ENCODE data around the gene LZTR1. TPM values are rescaled to one million over a fixed set of nuclear protein-coding genes. Genes with fewer than 3 reads are reported as not detected.

Gene LZTR1
- total and polyA plus RNA-seq, 11 donors, result 18.4 to 41.9 (median 26.6) TPM

DNA sequence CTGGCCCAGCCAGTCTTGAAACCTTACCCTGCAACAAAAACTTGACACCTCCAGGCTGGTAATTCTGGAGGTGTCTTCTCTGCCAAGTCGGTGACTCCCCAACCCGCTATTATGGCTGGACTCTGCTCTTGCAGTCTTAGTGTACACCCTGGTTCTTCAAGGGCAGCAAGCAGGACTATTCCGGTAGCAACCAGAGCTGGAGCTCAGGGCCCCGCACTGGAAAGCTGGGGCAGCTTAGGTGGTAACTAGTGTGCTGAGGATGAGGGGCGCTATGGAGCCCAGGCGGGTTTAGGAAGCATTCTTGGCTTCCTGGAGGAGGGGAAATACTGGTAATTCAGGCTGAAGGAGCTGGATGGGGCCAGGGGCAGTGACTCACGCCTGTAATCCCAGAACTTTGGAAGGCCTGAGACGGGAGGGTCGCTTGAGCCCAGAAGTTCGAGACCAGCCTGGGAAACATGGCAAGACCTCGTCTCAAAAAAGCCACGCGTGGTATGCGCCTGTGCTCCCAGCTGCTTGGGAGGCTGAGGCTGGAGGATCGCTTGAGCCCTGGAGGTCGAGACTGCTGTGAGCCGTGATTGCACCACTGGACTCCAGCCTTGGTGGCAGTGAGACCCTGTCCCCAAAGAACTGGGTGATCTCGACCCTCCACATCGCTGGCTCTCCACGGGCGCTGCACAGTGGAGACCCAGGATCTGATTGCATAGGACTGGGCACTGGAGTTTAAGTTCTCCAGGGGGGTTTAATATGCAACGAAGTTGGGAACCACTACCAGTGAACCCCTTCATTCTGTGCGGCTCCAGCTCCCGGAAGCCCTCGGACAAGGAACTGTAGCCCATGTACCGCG is 25.6 kb upstream of the LZTR1 start:
- 56 to 60% (median 58%) methylated on average over 21 to 27 of the region's 27 CpGs for WGBS, 4 donors
- H3K36me3 ChIP-seq, result peaks cover 0 to 30% (median 23%) of the 10 kb centered on the region in 9 donors
- peaks cover 0 to 23% (median 8%) of the 10 kb centered on the region in 12 donors for H3K4me1 ChIP-seq
- intact Hi-C loops (cut with DNase I), result no loop called here
- H3K27me3 ChIP-seq, result no peaks in the 10 kb centered on the region
- TF ChIP-seq, protein P1, sequence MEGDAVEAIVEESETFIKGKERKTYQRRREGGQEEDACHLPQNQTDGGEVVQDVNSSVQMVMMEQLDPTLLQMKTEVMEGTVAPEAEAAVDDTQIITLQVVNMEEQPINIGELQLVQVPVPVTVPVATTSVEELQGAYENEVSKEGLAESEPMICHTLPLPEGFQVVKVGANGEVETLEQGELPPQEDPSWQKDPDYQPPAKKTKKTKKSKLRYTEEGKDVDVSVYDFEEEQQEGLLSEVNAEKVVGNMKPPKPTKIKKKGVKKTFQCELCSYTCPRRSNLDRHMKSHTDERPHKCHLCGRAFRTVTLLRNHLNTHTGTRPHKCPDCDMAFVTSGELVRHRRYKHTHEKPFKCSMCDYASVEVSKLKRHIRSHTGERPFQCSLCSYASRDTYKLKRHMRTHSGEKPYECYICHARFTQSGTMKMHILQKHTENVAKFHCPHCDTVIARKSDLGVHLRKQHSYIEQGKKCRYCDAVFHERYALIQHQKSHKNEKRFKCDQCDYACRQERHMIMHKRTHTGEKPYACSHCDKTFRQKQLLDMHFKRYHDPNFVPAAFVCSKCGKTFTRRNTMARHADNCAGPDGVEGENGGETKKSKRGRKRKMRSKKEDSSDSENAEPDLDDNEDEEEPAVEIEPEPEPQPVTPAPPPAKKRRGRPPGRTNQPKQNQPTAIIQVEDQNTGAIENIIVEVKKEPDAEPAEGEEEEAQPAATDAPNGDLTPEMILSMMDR (IDR thresholded peaks at IDR 0.05), result no peak
- TF ChIP-seq POLR2A (IDR thresholded peaks at IDR 0.05), result no peak
- peak in 1 of 4 donors; percentile 5 for ATAC-seq
- DNase-seq, result peak in 1 of 5 donors; percentile 46
- H3K4me3 ChIP-seq, result peak overlapping the region; percentile 33 to 85 (median 62)
- H3K27ac ChIP-seq, result peak overlapping the region in 5 of 12 donors; percentile 29 to 75 (median 53)
- H3K9me3 ChIP-seq, result no peaks in the 10 kb centered on the region

DNA sequence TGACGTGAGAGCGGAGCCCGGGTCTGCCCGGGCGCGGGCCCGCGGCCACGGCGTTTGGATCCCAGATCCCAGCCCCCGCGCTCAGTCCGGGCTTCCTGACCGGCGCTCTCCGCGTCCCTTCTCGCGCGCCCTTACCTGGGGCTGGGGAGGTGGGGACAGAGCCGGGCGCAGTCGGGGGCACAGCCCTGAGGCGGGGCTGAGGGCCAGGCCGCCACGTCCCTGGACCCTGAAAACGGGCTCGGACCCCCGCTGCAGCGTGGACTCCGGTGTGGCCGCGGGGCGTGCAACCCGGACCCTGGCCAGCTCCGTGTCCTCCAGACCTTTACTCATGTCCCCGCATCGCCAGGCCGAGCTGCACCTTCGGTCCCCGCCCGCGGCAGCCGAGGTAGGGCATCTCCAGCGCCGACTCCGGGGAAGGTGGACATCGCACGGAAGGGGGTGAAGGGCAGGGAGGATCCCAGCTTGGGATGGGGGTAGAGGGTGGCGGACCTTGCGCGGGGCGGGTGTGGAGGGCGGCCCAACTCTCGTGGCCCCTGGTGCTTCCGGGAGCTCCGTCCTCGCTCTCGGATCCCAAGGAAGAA is 24.9 kb upstream of the LZTR1 start:
- no peaks in the 10 kb centered on the region for H3K9me3 ChIP-seq
- peak overlapping the region in 5 of 12 donors; percentile 29 to 75 (median 53) for H3K27ac ChIP-seq
- H3K4me3 ChIP-seq, result peak overlapping the region; percentile 33 to 85 (median 62)
- peaks cover 0 to 23% (median 16%) of the 10 kb centered on the region in 9 donors for H3K36me3 ChIP-seq
- H3K4me1 ChIP-seq, result peaks cover 0 to 23% (median 8%) of the 10 kb centered on the region in 12 donors
- TF ChIP-seq POLR2A (IDR thresholded peaks at IDR 0.05), result no peak
- TF ChIP-seq, protein P1 (IDR thresholded peaks at IDR 0.05), result no peak
- peak; percentile 14 to 53 (median 50) for ATAC-seq
- intact Hi-C loops (cut with DNase I), result no loop called here
- peak in 1 of 5 donors; percentile 66 for DNase-seq
- H3K27me3 ChIP-seq, result no peaks in the 10 kb centered on the region
- 4 to 5% (median 4%) methylated on average over 27 to 59 of the region's 59 CpGs; no CpG with 5 or more reads in 1 of the 4 donors for WGBS, 4 donors

DNA sequence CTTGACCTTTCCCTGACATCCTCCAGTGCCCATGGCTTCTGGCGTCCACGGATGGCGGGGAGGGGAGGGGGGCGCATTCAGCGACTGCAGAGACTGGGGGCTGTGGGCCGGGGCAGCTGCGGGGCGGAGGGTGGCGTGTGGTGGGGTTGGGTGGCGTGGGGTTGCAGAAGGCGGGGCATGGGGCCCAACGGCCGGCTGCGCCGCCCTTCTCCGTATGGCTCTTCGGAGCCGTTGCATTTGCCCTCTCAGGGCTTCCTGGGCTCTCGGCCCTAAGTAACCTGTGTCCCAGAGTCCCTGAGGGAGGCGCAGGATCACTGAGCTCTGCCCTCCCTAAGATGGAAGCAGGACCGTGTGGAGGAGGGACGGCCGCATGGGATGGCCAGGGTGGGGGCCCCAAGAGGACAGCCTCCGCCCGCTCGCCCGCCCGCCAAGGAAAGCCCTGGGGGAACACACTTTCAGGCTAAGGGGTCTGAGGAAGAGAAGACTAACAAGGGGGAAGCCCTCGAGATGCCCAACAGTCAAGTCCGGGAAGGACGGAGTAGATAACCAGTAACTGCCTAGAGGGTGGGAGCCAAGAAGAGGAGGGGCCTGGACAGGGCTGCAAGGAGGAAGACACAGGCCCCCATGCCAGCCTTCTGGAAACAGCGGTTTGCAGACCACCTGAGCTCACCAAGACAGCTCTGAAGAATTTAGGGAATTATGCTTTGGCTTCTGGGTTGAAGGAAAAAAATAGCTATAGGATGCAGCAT is 24.2 kb upstream of the LZTR1 start:
- Histone ChIP-seq H3K9me3 (no peaks in the 10 kb centered on the region), H3K27ac (peak overlapping the region in 3 of 12 donors; percentile 46 to 58 (median 53)), H3K4me1 (peaks cover 0 to 23% (median 8%) of the 10 kb centered on the region in 12 donors), H3K36me3 (peaks cover 0 to 17% (median 10%) of the 10 kb centered on the region in 9 donors), H3K4me3 (peak overlapping the region; percentile 33 to 85 (median 62)), H3K27me3 (peaks cover 0 to 4% (median 0%) of the 10 kb centered on the region in 9 donors)
- TF ChIP-seq, protein P1 (IDR thresholded peaks at IDR 0.05), result no peak
- no peak for TF ChIP-seq POLR2A (IDR thresholded peaks at IDR 0.05)
- 2 to 6% (median 5%) methylated on average over 25 to 32 of the region's 32 CpGs for WGBS, 4 donors
- ATAC-seq, result peak; percentile 20 to 73 (median 68)
- intact Hi-C loops (cut with DNase I), result no loop called here
- peak in 3 of 5 donors; percentile 40 to 71 (median 52) for DNase-seq

Measured in heart left ventricle (tissue), 16 donors.